ENCODE measurements around the gene FLT3. TPM values are rescaled to one million over a fixed set of nuclear protein-coding genes. Genes with fewer than 3 reads are reported as not detected.

FLT3 gene
- total and polyA plus RNA-seq, 12 donors, result 0.06 to 1.0 (median 0.26) TPM

- Histone ChIP-seq H3K27me3 (peaks cover 82% of the 10 kb centered on the region), H3K36me3 (replicated peaks in 1 of 2) (no peaks in the 10 kb centered on the region), H3K4me1 (replicated peaks in 1 of 2) (peaks cover 9% of the 10 kb centered on the region in 2 donors), H3K27ac (no peak overlapping the region), H3K4me3 (peak overlapping the region in 1 of 4 donors; percentile 10), H3K9me3 (replicated peaks in 1 of 3) (no peaks in the 10 kb centered on the region)
- no peak for TF ChIP-seq POLR2A (IDR thresholded peaks at IDR 0.05)
- TF ChIP-seq CTCF (IDR thresholded peaks at IDR 0.05), result peak in 1 of 6 experiments; percentile 17
- 2 to 8% (median 2%) methylated on average over 11 to 73 of the region's 73 CpGs for WGBS, 4 donors
- intact Hi-C loops (cut with DNase I), result no loop called here
- DNase-seq, result peak in 1 of 7 donors; percentile 9
Observed at GRCh38 chr13:27960362-27961226, 139.8 kb downstream of the FLT3 start.

GRCh38 chr13:27959976-27960361 lies 140.4 kb downstream of the FLT3 start:
- no peaks in the 10 kb centered on the region for H3K36me3 ChIP-seq (replicated peaks in 1 of 2)
- H3K4me3 ChIP-seq, result no peak overlapping the region
- no peak for DNase-seq
- peaks cover 9% of the 10 kb centered on the region in 2 donors for H3K4me1 ChIP-seq (replicated peaks in 1 of 2)
- H3K27ac ChIP-seq, result no peak overlapping the region
- no peaks in the 10 kb centered on the region for H3K9me3 ChIP-seq (replicated peaks in 1 of 3)
- peaks cover 81% of the 10 kb centered on the region for H3K27me3 ChIP-seq
- no peak for TF ChIP-seq CTCF (IDR thresholded peaks at IDR 0.05)
- TF ChIP-seq POLR2A (IDR thresholded peaks at IDR 0.05), result no peak
- WGBS, 4 donors, result 22 to 30% (median 25%) methylated on average over 14 of the region's 14 CpGs
- intact Hi-C loops (cut with DNase I), result no loop called here

- intact Hi-C loops (cut with DNase I), result no loop called here
- DNase-seq, result no peak
- H3K36me3 ChIP-seq (replicated peaks in 1 of 2), result no peaks in the 10 kb centered on the region
- 28 to 47% (median 40%) methylated on average over 5 of the region's 5 CpGs for WGBS, 4 donors
- no peak overlapping the region for H3K27ac ChIP-seq
- H3K4me1 ChIP-seq (replicated peaks in 1 of 2), result peaks cover 9 to 19% of the 10 kb centered on the region in 2 donors
- H3K9me3 ChIP-seq (replicated peaks in 1 of 3), result no peaks in the 10 kb centered on the region
- no peak for TF ChIP-seq CTCF (IDR thresholded peaks at IDR 0.05)
- no peak for TF ChIP-seq POLR2A (IDR thresholded peaks at IDR 0.05)
- H3K27me3 ChIP-seq, result peaks cover 76% of the 10 kb centered on the region
- no peak overlapping the region for H3K4me3 ChIP-seq
Observed at GRCh38 chr13:27956576-27957300, 143.6 kb downstream of the FLT3 start.

- Histone ChIP-seq H3K27me3 (peaks cover 60% of the 10 kb centered on the region), H3K4me1 (replicated peaks in 1 of 2) (peaks cover under 1 to 11% of the 10 kb centered on the region in 2 donors), H3K27ac (no peak overlapping the region), H3K9me3 (replicated peaks in 1 of 3) (no peaks in the 10 kb centered on the region), H3K4me3 (no peak overlapping the region), H3K36me3 (replicated peaks in 1 of 2) (no peaks in the 10 kb centered on the region)
- intact Hi-C loops (cut with DNase I), result no loop called here
- 58 to 68% (median 64%) methylated on average over 11 of the region's 11 CpGs for WGBS, 4 donors
- no peak for DNase-seq
- TF ChIP-seq POLR2A (IDR thresholded peaks at IDR 0.05), result no peak
- TF ChIP-seq CTCF (IDR thresholded peaks at IDR 0.05), result no peak
Observed at GRCh38 chr13:27955014-27955591, 145.3 kb downstream of the FLT3 start.

Data from adrenal gland (tissue), 12 donors.